K562 (cell line): ENCODE measurements around the gene GNAI2. TPM values are rescaled to one million over a fixed set of nuclear protein-coding genes. Genes with fewer than 3 reads are reported as not detected.

Experiments used
- CCAR2 ChIP-seq: fragments of 200-400 bp; formaldehyde crosslinking; IDR thresholded peaks from 2 replicates; pipeline ENCODE4 v1.6.1; 2017; ENCODE audit warnings: mild to moderate bottlenecking, low read depth, low read length
- CHD4 ChIP-seq: fragments of 200-600 bp; sonication (generic); IDR thresholded peaks from 3 replicates; pipeline ENCODE4 v1.6.1; 2012; ENCODE audit warnings: low read depth, mild to moderate bottlenecking, mixed read lengths, low read length, inconsistent platforms; ENCODE audit not compliant: insufficient read depth, insufficient replicate concordance, poor library complexity, severe bottlenecking
- IRF2 ChIP-seq: sonication (generic); formaldehyde crosslinking; IDR thresholded peaks from 2 replicates; pipeline ENCODE4 v1.8.1; 2022; ENCODE audit warnings: mild to moderate bottlenecking, missing genetic modification reagents
- KDM5B ChIP-seq: fragments of 200-600 bp; sonication (generic); IDR thresholded peaks from 2 replicates; pipeline ENCODE4 v1.6.1; 2012; ENCODE audit warnings: low read depth, mild to moderate bottlenecking, moderate library complexity, low read length, control low read depth, inconsistent platforms; ENCODE audit not compliant: insufficient replicate concordance
- MEF2D ChIP-seq: conservative IDR thresholded peaks from 2 replicates; pipeline ENCODE4 v1.6.1; 2016; ENCODE audit warnings: low read depth, missing genetic modification characterization, missing compliant biosample characterization
- PHB2 ChIP-seq: fragments of 450-650 bp; IDR thresholded peaks from 2 replicates; pipeline ENCODE4 v1.6.1; 2017; ENCODE audit warnings: low read depth
- RBM25 ChIP-seq: fragments of 200-400 bp; formaldehyde crosslinking; IDR thresholded peaks from 2 replicates; pipeline ENCODE4 v1.6.1; 2018; ENCODE audit warnings: low read length, low read depth, moderate library complexity; ENCODE audit not compliant: severe bottlenecking
- REST ChIP-seq, 2 experiments: fragments of 450-650 bp; formaldehyde crosslinking in 1 of 2; IDR thresholded peaks; 2 replicates each; pipeline versions ENCODE4 v1.4.0 to v1.6.1; 2014 to 2020; ENCODE audit warnings: mild to moderate bottlenecking in 2 of 2, borderline replicate concordance in 1 of 2, low read depth in 1 of 2
- RFX5 ChIP-seq: IDR thresholded peaks from 2 replicates; pipeline ENCODE4 v1.6.1; 2011; ENCODE audit warnings: low read depth, mild to moderate bottlenecking, improper control_type of control experiment, low read length
- SIX5 ChIP-seq, 2 experiments: IDR thresholded peaks; 2 replicates each; pipeline ENCODE4 v1.6.1; 2011; ENCODE audit warnings: low read length in 2 of 2, borderline replicate concordance in 1 of 2, low read depth in 1 of 2, mild to moderate bottlenecking in 1 of 2, moderate library complexity in 1 of 2; ENCODE audit not compliant: insufficient read depth in 1 of 2
- SNRNP70 ChIP-seq: fragments of 200-400 bp; formaldehyde crosslinking; optimal IDR thresholded peaks from 2 replicates; pipeline ENCODE3; 2017; ENCODE audit warnings: low read depth, low read length
- ZNF146 ChIP-seq: IDR thresholded peaks from one replicate; pipeline ENCODE4 v1.6.1; 2018; ENCODE audit warnings: missing compliant biosample characterization; ENCODE audit not compliant: unreplicated experiment
- ZNF263 ChIP-seq: sonication (generic); formaldehyde crosslinking; IDR thresholded peaks from 2 replicates; pipeline ENCODE4 v1.8.0; 2022; ENCODE audit warnings: mild to moderate bottlenecking, missing genetic modification reagents, borderline replicate concordance
- ZNF518B ChIP-seq: fragments of 250-450 bp; sonication (Bioruptor Pico); IDR thresholded peaks from 2 replicates; pipeline ENCODE4 v1.5.0; 2021; ENCODE audit warnings: mild to moderate bottlenecking, moderate library complexity
- ZNF75A ChIP-seq: fragments of 450-650 bp; formaldehyde crosslinking; IDR thresholded peaks from 2 replicates; pipeline ENCODE4 v1.4.0; 2020; ENCODE audit warnings: mild to moderate bottlenecking
- polyA plus RNA-seq, 8 experiments: library from polyadenylated mRNA; depleted of rRNA in 4 of 8; stranded (reverse) in 5 of 8; unstranded in 3 of 8; fragments of >200 nt; fragmentation: Nextera tagmentation in 2 of 8; fragmentation: Illumina TruSeq in 1 of 8; extraction: Ambion mirVana in 2 of 8; extraction: Trizol in 1 of 8; gene quantifications; 2 replicates each; pipeline versions ENCODE4 v1.2.1 to v1.2.3, GENCODE V29; 2011 to 2014; ENCODE audit warnings: inconsistent platforms in 1 of 8, missing spikeins in 1 of 8
- total RNA-seq, 7 experiments: library from RNA; depleted of rRNA in 6 of 7; stranded (reverse); fragments of >200 nt in 6 of 7; fragmentation: Illumina TruSeq in 2 of 7; extraction: Trizol in 2 of 7; gene quantifications; 2 replicates each; pipeline versions ENCODE4 v1.2.1 to v1.2.3, GENCODE V29; 2011 to 2021; ENCODE audit warnings: low replicate concordance in 1 of 7

GNAI2 gene
- total and polyA plus RNA-seq, 9 of the 15 experiments (the other 6 are each of a cell fraction or from before 2014, with no cell fraction given): 1.1 to 72.2 (median 42.7) TPM

GRCh38 chr3:50260027-50260941 lies 24.3 kb downstream of the GNAI2 start (continued):
- TF ChIP-seq REST (IDR thresholded peaks at IDR 0.05; ENCODE audit: borderline replicate concordance): peak; percentile 65
- TF ChIP-seq REST (CRISPR knock-in tag; IDR thresholded peaks at IDR 0.05; ENCODE audit: low read depth): no peak
- TF ChIP-seq ZNF518B (CRISPR knock-in tag): no peak
- no peak for TF ChIP-seq PHB2
- TF ChIP-seq RFX5: no peak
- no peak for TF ChIP-seq CHD4
- no peak for TF ChIP-seq SNRNP70
- TF ChIP-seq ZNF75A (CRISPR knock-in tag): no peak
- TF ChIP-seq RBM25: no peak
- TF ChIP-seq SIX5 (IDR thresholded peaks at IDR 0.05; ENCODE audit: borderline replicate concordance in 1 of 2, insufficient read depth in 1 of 2, low read depth in 1 of 2, low read length in 2 of 2): no peak
- TF ChIP-seq ZNF146: no peak
- no peak for TF ChIP-seq KDM5B
- no peak for TF ChIP-seq CCAR2
- no peak for TF ChIP-seq MEF2D (tag)
- no peak for TF ChIP-seq ZNF263 (CRISPR knock-in tag)
- TF ChIP-seq IRF2: no peak
